GM21825 (cell line): ENCODE measurements around the gene LIPE.

Experiments
- ATAC-seq: cut with Tn5 transposase; IDR thresholded peaks from one replicate; pipeline ENCODE4 v1.9.1; 2021; ENCODE audit warnings: mild to moderate bottlenecking, moderate library complexity; ENCODE audit not compliant: unreplicated experiment

LIPE gene

DNA sequence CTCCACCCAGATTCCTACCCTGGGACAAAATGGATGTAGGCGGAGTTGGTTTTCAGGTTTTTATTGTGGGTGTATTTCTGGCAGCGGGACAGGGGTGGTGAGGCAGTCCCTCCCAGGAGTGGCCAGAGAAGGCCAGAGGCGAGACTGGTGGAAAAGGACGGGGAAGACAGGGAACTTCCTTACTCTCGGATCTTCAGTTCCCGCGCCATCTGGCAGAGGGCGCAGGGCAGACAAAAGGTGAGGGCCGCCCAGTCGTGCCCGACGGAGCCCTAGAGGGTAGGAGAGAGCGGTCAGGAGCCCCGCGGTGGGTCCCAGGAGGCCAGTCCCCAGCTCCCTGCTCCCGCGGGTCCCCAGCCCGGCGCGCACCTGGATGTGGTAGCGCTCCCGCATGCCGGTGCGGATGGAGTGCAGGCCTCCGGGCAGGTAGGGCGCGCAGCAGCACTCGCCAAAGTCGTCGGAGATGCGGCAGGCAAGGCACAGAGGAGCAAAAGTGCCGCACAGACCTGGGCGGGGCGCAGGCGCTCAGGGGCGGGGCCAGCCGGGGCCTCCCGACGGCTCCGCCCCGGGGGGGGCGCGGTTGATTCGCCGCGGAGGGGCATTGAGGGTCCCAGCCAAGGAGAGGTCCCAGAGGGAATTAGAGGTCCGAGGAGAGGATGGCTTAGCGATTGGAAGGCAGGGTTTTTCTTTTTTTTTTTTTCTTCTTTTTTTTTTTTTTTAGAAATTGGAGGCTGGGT, 40.0 kb downstream of the LIPE start:
- ATAC-seq = no peak

DNA sequence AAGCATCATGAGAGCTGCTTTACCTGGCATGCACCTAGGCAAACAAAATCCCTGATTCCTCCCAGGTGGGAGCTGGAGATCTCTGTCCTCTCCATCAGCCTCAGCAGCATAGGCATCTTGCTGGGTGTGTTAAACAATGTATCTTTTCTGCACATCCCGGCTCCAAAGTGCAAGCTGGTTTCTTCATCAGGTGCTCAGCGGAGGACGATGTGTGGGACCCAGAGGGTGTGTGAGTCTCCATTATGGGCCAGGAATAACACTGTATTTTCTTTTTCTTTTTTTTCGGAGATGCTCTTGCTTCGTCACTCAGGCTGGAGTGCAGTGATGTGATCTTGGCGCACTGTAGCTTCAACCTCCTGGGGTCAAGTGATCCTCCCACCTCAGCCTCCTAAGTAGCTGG, 47.0 kb downstream of the LIPE start:
- ATAC-seq = no peak

DNA sequence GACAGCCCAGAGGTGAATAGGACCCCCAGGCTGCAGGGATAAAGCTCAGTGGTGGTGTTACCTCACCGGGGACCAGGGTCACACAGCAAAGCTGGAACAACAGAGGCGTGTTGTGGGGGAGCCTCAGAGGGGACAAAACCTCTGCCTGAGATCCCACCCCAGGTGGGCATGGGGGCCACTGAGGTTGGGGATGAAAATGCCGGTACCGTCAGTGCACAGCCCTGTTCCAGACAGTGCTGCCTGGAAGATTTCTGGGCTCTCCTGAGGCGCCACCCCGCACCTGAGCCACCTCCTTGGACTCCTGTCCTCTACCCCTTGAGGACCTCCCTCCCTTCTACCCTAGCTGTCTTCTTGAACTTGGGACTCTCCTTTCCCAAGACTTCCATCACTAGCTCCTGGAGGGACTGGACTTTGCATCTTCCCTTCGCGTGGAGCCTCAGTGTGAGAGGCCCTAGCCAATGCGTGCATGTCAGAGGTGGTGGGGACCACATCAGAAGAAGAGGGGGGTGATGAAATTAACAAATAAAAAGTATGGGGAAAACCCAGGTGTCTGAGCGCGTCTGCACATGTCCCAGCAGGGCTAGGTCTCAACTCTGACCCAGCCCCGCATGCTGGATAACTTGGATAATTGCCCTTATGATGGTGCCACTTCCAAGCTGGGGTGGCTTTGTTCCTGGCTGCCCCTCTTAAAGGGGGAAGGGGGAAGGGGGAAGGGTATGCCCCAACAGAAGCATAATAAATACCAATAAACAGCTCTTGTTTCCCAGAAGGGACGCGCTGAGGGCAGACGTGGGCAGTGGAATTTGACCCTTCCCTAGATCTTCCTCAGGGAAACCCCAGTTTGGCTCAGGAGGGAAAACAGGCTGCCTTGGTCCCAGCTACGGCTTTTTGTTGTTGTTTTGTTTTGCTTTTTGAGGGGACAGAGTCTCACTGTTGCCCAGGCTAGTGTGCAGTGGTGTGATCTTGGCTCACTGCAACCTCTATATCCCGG, 48.7 kb downstream of the LIPE start:
- no peak for ATAC-seq

DNA sequence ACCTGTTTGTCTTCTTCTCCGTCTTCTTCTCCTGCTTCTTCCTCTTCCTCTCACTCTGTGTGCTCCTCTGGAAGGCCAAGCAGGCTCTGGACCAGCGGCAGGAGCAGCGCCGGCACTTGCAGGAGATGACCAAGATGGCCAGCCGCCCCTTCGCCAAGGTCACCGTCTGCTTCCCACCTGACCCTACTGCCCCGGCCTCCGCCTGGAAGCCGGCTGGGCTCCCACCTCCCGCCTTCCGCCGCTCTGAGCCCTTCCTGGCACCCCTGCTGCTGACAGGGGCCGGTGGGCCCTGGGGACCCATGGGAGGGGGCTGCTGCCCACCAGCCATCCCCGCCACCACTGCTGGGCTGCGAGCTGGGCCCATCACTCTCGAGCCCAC, 51.0 kb downstream of the LIPE start:
- ATAC-seq = no peak

DNA sequence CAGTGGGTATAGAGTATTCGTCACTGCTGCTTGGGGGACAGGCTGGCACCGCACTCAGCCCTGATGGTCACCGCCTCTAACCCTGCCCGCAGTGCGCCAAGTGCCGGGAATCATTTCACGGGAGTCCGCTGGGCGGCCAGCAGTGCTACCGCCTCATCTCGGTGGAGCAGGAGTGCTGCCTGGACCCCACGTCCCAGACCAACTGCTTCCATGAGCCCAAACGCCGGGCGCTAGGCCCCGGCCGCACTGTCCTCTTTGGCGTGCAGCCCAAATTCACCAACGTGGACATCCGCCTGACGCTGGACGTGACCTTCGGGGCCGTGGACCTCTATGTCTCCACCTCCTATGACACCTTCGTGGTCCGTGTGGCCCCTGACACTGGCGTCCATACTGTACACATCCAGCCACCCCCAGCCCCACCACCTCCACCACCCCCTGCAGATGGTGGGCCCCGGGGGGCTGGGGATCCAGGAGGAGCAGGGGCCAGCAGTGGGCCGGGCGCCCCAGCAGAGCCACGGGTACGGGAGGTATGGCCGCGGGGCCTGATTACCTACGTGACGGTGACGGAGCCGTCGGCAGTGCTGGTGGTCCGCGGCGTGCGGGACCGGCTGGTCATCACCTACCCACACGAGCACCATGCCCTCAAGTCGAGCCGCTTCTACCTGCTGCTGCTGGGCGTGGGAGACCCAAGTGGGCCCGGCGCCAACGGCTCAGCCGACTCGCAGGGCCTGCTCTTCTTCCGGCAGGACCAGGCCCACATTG, 51.6 kb downstream of the LIPE start:
- ATAC-seq = no peak

DNA sequence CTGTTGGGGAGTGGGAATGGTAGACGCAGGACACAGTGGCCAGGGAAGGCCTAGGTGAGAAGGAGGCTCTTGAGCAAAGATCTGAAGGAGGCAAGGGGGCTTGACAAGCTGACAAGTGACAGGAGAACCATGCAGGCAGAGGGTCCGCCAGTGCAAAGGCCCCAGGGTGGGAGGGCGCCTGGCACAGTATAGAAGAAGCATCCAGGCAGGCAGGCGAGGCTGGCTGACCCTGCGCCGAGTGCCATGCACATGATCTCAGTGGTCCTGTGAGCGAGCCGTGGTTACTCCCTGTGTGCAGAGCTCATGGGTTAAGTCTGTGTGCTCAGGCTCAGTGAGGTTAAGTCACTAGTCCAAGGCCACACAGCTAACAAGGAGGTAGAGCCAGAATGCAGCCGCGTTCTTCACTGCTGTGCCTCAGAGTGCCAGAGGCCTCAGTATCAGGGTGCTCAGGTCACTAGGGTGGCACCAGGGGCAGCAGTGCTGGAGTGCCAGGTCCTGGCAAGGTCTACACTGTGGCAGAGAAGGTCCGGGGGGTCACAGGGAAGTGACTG, 52.3 kb downstream of the LIPE start:
- ATAC-seq = no peak

DNA sequence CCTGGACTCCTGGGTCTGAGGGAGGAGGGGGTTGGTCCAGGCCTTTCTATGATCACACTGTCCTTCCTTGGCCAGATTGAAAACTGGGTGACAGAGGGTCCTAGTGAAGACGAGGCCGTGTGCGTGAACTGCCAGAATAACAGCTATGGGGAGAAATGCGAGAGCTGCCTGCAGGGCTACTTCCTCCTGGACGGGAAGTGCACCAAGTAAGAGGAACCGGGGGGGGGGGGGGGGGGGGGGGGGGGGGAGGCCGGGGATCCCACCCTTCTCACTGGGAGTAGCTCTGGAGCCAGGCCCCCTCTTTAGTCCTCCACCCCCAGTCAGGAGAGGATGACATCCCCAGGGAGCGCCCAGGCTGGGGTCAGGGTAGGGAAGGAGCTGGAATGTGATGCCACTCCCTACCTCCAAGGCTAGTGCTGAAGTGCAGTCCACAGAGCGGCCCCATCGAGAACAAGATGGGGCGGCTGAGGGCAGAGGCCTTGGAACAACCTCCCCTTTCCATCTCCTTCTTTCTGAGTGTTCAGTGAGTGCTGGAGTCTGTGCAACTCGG, 56.5 kb downstream of the LIPE start:
- ATAC-seq = no peak

DNA sequence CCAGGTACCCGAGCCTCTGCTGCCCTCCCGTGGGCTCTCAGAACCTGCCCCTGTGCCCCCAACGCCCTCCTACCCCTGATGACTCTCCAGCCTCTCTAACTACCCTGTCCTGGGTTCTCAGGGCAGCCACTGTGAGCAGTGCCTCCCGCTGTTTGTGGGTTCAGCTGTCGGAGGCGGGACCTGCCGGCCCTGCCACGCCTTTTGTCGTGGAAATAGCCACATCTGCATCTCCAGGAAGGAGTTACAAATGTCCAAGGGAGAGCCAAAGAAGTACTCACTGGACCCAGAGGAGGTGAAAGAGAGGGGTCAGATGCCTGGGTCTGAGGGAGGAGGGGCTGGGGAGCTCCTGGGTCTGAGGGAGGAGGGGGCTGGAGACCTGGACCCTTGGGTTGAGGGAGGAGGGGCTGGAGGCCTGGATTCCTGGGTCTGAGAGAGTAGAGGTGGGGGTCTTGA, 57.1 kb downstream of the LIPE start:
- no peak for ATAC-seq

DNA sequence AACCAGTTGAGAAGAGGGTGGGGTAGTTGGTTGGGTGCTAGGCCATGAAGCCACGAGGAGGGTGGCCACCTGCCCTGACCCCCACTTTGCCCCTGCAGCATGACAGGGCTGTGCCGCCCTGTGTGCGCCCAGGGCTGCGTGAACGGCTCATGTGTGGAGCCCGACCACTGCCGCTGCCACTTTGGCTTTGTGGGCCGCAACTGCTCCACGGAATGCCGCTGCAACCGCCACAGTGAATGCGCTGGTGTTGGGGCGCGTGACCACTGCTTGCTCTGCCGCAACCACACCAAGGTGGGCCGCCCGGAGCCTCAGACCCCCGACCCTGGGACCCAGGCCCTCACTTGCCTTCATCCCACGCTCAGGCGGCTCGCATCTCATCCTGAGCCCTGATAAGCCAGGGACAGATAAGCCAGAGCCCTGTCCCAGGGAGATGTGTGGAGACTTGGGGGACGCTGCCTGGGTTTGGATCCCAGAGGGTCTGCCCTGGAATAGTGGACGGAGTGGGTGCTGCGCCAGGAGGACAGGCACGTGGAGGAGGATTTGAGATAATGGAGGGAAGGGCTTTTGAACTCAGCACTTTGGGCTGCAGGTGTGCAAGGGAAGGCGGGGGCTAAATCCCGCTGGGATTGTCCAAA, 57.6 kb downstream of the LIPE start:
- no peak for ATAC-seq

DNA sequence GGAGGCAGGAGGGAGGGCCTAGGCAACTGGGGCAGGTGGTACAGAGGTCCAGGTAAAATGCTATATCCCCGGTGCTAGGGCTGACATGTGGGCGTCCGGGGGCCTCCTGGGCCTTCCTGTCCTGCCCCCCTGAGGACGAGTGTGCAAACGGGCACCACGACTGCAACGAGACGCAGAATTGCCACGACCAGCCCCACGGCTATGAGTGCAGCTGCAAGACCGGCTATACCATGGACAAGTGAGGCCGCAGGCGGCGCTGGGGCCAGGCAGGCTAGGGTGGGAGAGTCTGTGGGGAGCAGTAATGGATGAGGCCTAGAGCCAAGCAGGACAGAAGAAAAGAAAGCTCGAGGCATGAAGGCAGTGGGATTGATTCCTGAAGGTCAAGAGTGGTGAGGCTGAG, 58.4 kb downstream of the LIPE start:
- no peak for ATAC-seq

DNA sequence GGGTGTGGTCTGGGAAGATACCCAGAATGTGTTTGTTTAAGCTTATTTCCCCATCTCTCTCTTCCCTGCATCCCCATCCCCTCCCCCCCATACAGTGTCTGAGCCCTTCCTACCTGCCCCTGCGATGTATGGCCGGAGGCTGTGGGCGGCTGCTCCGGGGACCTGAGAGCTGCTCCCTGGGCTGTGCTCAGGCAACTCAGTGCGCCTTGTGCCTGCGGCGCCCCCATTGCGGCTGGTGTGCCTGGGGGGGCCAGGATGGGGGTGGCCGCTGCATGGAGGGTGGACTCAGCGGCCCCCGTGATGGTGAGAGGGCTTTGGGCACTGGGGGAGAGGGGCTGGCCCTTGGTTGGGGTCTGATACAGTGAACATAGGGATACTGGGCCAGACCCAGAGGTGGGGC, 58.8 kb downstream of the LIPE start:
- no peak for ATAC-seq

DNA sequence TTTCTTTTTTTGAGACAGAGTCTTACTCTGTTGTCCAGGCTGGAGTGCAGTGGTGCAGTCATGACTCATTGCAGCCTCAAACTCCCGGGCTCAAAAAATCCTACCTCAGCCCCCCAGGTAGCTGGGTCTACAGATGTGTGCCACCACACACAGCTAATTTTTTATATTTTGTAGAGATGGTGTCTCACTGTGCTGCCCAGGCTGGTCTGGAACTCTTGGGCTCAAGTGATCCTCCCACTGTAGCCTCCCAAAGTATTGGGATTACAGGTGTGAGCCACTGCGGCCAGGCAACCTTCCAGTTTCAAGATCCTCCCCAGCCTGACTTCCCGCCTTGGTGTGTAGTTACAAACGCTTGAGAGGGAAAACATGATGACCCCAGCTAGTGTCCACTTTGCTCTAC, 59.3 kb downstream of the LIPE start:
- no peak for ATAC-seq

DNA sequence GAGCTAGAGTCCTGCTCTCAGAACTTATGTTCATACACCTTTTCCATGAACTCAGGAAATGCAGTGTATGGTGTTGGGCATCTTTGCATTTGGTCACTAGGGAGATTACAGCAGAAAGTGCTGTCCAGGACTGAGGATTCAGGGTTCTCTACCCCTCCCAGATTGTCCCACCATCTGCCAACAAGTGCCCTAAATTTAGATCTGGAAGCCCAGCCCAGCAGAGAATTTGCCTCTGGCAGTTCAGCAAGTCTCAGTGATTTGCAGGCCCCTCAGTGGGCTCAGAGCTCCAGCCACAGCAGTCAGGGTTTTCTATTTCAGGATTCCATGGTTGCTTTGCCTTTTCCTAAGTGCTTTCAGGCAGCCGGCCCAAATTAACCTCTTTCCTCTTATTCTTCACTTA, 60.5 kb downstream of the LIPE start:
- no peak for ATAC-seq

DNA sequence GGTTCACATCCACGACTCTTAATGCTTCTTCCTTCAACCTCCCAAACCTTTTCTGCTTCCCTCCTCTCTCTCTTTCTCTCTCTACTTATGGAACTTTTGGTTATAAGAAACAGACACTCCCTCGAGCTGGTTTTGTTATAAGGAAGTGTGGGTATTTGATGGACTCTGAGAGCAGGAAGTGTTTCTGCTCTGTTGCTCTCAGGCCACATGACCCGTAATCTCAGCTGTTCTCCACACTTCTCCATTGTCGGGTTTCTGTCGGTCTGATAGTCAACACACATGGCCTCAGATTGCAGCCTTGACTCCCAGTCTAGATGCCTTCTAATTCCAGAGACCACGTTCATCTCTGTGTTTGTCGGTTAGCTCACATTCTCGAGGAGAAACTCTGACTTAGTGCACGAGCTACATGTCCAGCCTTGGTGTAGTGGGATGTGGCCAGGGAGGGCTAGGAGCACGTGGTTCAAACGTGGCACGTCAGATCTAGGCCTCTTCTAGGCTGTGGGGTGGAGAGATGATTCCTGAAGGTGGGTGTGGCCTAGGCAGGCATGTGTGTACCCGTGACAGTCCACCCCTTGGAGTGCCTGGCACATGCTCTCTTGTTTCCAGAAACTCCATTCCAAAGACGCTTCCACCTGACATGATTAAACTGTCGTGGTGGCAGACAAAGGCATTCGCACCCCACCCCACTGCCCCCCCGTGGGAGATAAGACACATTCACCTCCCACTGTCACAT, 63.4 kb downstream of the LIPE start:
- no peak for ATAC-seq

DNA sequence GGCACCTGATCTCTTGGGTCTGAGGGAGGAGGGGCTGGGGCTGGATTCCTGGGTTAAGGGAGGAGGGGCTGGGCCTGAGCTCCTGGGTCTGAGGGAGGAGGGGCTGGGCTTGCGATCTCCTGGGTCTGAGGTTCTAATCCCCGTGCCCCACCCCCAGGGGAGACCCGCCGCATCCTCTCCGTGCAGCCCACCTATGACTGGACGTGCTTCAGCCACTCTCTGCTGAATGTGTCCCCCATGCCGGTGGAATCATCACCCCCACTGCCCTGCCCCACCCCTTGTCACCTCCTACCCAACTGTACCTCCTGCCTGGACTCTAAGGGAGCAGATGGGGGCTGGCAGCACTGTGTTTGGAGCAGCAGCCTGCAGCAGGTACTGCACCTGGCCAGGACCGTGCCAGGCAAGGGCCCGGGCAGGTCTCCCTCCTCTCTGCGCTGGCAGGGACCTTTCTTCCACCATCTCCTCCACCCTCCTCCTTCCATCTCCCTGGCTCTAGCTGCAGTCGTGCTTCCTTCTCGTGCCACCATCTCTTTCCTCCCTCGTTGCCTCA, 64.2 kb downstream of the LIPE start:
- ATAC-seq = no peak

DNA sequence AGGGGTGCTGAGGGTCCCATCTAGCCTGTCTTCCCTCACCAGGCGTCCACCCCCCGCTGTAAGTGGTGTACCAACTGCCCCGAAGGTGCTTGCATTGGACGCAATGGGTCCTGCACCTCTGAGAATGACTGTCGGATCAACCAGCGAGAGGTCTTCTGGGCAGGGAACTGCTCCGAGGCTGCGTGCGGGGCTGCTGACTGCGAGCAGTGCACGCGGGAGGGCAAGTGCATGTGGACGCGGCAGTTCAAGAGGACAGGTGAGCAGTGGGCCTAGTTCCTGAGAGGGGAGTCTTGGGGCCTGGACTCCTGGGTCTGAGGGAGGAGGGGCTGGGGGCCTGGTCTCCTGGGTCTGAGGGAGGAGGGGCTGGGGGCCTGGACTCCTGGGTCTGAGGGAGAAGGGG, 64.8 kb downstream of the LIPE start:
- ATAC-seq = no peak

DNA sequence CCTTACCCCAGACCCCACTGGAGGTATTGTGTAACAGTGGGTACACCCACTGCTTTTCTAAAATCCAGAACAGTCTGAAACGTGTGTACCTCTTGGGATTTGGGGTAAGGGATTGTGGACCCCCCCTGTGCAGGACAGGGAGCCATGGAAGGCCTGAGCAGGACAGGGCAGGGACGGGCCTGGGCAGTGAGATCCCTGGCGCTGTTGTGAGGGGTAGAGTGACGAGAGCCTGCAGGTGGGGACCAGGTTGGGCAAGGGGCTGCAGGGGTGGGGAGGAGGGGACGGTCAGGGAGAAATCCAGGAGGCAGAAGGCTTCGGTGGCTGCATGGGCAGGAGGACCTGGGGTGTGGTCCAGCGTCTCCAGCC, 65.7 kb downstream of the LIPE start:
- no peak for ATAC-seq

DNA sequence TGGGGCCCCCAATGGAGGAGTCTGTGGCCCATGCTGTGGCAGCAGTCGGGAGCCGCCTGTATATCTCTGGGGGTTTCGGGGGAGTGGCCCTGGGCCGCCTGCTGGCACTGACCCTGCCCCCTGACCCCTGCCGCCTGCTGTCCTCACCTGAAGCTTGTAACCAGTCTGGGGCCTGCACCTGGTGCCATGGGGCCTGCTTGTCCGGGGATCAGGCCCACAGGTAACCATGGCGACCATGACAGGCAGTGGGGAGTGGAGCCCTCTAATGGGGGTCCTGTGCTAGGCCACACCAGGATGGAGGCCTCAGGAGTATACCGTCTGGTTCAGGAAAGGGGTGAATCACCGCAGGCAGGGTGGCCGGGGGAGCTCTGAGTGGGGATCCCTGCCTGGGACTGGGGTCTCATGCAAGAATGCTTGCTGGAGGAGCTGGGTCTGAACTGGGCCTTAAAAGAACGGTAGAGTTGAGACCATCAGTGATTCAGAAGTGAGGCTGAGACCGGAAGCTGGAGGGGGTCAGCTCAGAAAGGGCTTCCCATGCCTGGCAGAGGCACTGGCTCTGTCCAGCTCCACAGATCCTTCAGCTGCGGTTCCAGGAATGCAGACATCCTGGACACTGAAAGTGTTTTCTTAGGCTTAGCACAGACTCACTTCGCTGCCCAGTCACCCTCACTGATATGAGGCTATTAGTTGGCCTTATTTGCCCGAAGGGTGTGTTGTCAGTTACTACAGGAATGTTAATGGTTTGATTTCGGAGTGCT, 66.2 kb downstream of the LIPE start:
- no peak for ATAC-seq

DNA sequence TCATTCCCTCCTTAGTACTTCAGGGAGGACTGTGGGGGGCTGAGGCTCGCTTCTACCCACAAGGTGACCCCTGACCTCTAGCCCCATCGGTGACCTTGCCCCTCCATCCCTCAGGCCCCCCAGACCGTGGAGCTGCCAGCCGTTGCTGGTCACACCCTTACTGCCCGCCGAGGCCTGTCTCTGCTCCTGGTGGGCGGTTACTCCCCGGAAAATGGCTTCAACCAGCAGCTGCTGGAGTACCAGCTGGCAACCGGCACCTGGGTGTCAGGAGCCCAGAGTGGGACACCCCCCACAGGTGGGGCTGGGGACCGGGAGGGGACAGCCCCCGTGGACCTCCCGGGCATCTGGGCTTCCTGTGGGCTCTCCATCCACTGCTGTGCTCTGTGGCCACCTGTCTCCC, 69.9 kb downstream of the LIPE start:
- ATAC-seq = no peak
